ENCODE results near the gene AMER1.

The AMER1 gene

DNA sequence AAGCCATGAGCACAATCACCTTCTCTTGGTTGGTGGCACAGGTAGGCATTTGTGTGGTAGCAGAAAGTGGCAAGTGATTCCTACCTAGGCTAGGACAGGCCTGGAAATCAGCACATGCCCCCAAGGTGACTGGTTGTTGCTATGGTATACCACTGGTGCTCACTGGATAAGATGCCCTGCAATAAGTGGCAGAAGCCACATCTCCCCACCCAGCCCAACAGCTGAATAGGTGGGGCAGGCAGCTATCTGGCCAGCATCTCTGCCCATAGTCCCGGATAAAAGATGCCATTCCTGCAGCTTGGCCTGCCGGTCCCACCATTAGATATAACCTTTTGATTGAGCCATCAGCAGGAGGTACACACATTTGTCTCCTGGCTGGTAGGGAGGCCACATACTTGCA lies 21.1 kb downstream of the AMER1 start:
- no peak for DNase-seq (ENCODE audit: low spot score)

DNA sequence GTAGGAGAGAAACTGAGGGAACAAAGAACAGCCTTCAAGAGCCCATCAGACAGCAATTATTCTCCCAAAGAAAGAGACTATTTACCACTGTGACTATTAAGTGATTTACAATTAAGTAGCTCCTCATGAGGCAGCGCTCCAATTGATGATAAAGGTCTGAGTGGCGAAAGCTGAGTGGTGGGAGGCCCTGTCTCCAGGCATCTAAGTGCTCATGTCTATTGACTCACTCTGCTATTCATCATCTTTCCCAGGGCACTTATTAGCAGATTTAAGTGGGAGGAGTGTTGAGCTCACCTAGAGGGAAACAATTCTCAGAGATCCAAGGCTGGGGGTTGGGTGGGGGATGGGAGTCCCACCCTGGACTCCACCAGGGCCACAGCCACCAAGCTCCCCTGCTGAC lies 23.3 kb downstream of the AMER1 start:
- DNase-seq (ENCODE audit: low spot score) = no peak

GRCh38 chrX:64176876-64177275 lies 28.6 kb downstream of the AMER1 start:
- no peak for DNase-seq (ENCODE audit: low spot score)

- no peak for DNase-seq (ENCODE audit: low spot score)
These were observed 35.5 kb downstream of the AMER1 start for GRCh38 chrX:64169988-64170387.

DNA sequence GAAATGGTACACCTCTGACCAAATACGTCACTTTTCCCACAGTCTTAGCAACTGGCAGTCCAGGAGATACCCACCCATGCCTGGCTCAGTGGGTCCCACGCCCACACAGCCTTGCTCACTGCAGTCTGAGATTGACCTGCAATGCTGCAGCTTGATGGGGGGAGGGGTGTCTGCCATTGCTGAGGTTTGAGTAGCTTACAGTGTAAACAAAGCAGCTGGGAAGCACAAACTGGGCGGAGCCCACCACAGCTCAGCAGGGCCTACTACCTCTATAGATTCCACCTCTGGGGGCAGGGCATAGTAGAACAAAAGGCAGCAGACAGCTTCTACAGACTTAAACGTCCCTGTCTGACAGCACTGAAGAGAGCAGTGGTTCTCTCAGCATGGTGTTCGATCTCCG lies 52.7 kb downstream of the AMER1 start:
- no peak for DNase-seq (ENCODE audit: low spot score)

GRCh38 chrX:64151911-64152310 lies 53.6 kb downstream of the AMER1 start:
- no peak for DNase-seq (ENCODE audit: low spot score)

DNA sequence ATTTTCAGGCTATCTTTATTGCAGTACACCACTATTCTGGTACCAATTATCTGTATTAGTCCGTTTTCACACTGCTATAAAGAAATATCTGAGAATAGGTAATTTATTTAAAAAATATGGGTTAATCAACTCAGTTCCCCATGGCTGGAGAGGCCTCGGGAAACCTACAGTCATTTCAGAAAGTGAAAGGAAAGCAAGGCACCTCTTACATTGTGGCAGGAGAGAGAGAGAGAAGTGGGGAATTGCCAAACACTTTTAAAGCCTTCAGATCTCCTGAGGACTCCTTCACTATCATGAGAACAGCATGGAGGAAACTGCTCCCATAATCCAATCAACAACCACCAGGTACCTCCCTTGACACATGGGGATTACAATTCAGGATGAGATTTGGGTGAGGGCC lies 54.7 kb downstream of the AMER1 start:
- no peak for DNase-seq (ENCODE audit: low spot score)

Data from LoVo (cell line).